Right lobe of liver (tissue), 4 donors: ENCODE data around the gene PTCH1.

Experiments
- POLR2A ChIP-seq: fragments of 450-650 bp; IDR thresholded peaks from one replicate; pipeline ENCODE4 v1.6.1; 2017; ENCODE audit warnings: antibody characterized with exemption, mild to moderate bottlenecking
- TF ChIP-seq, protein P1 (sequence below), 4 donors: fragments of 200-600 bp in 3 of 4; fragments of 450-650 bp in 1 of 4; IDR thresholded peaks; one replicate each; pipeline versions ENCODE4 v1.5.1 to v1.8.0; 2016 to 2022; ENCODE audit warnings: antibody characterized with exemption in 4 of 4, mild to moderate bottlenecking in 2 of 4
- donor health status: DM: no; HTN: no; CAD: no.
- donor health status: DM: no; HTN: no; CAD: no.
- donor health status: DM: no; HTN: yes; CAD: no.

- TF ChIP-seq, protein P1, sequence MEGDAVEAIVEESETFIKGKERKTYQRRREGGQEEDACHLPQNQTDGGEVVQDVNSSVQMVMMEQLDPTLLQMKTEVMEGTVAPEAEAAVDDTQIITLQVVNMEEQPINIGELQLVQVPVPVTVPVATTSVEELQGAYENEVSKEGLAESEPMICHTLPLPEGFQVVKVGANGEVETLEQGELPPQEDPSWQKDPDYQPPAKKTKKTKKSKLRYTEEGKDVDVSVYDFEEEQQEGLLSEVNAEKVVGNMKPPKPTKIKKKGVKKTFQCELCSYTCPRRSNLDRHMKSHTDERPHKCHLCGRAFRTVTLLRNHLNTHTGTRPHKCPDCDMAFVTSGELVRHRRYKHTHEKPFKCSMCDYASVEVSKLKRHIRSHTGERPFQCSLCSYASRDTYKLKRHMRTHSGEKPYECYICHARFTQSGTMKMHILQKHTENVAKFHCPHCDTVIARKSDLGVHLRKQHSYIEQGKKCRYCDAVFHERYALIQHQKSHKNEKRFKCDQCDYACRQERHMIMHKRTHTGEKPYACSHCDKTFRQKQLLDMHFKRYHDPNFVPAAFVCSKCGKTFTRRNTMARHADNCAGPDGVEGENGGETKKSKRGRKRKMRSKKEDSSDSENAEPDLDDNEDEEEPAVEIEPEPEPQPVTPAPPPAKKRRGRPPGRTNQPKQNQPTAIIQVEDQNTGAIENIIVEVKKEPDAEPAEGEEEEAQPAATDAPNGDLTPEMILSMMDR (IDR thresholded peaks at IDR 0.05) = no peak
- no peak for TF ChIP-seq POLR2A
Measured at GRCh38 chr9:95429096-95429495, 87.7 kb downstream of the PTCH1 start.
